Choroid plexus epithelial cell (primary cell): Measurements from ENCODE around the gene RET.

Experiments used
- DNase-seq: peaks from one replicate; pipeline ENCODE4 v3.0.0-alpha.2; 2010; ENCODE audit warnings: low read depth
- H3K4me3 ChIP-seq: 2 replicates; pipeline ENCODE4 v1.5.1; 2011; ENCODE audit warnings: low read depth, mild to moderate bottlenecking, control low read depth, low read length, moderate library complexity
- TF ChIP-seq, protein P1 (sequence below): conservative IDR thresholded peaks from 2 replicates; pipeline ENCODE4 v1.5.1; 2011; ENCODE audit warnings: low read depth, mild to moderate bottlenecking, control low read depth, inconsistent platforms, low read length, moderate library complexity

Gene RET

GRCh38 chr10:43073191-43073590 lies 3.7 kb upstream of the RET start:
- no peak for DNase-seq
- no peak overlapping the region for H3K4me3 ChIP-seq
- TF ChIP-seq, protein P1, sequence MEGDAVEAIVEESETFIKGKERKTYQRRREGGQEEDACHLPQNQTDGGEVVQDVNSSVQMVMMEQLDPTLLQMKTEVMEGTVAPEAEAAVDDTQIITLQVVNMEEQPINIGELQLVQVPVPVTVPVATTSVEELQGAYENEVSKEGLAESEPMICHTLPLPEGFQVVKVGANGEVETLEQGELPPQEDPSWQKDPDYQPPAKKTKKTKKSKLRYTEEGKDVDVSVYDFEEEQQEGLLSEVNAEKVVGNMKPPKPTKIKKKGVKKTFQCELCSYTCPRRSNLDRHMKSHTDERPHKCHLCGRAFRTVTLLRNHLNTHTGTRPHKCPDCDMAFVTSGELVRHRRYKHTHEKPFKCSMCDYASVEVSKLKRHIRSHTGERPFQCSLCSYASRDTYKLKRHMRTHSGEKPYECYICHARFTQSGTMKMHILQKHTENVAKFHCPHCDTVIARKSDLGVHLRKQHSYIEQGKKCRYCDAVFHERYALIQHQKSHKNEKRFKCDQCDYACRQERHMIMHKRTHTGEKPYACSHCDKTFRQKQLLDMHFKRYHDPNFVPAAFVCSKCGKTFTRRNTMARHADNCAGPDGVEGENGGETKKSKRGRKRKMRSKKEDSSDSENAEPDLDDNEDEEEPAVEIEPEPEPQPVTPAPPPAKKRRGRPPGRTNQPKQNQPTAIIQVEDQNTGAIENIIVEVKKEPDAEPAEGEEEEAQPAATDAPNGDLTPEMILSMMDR = no peak

DNA sequence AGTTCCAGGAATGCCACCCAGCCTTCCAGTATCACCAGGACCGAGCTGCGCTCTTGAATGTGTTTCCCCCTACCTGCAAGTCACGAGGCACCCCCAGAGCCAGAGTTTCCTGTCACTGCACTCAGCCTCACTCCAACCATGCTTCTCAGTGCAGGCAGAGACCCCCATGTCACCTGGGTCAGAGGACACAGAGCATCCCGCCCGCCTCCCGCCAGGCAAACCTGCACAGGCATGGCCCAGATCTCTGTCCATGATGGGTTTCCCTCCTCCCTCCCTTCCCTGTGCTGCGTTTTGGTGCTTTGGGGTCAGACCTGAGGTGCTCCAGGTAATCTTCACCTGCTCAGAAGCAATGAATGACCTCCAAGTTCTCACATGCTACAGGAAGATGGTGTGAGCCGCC lies 3.1 kb upstream of the RET start:
- no peak overlapping the region for H3K4me3 ChIP-seq
- TF ChIP-seq, protein P1 = no peak
- no peak for DNase-seq

DNA sequence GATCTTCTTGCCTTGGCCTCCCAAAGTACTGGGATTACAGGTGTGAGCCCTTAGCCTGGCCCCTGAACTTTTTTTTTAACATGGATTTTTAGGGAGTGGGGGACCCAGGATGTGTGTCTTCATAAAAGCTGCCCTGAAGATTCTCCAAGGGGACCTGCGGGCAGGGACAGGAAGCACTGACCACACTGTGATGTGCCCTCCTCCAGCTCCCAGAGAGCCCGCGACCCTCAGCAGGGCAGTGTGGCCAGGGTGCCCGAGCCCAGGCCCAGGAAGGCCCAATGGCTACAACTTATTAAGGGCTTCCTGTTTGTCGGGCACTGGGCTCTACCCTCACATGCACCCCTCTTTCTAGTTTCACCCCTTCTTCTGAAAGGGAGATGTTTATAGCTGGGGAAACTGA lies 2.5 kb upstream of the RET start:
- no peak for DNase-seq
- H3K4me3 ChIP-seq = no peak overlapping the region

GRCh38 chr10:43074827-43075611 lies 1.9 kb upstream of the RET start:
- TF ChIP-seq, protein P1 = no peak
- no peak for DNase-seq
- no peak overlapping the region for H3K4me3 ChIP-seq

More for the DNA sequence above, 2.5 kb upstream of the RET start:
- TF ChIP-seq, protein P1 = no peak

- no peak overlapping the region for H3K4me3 ChIP-seq
- TF ChIP-seq, protein P1 = peak; percentile 39
- no peak for DNase-seq
These were observed 1.3 kb upstream of the RET start for GRCh38 chr10:43075612-43076003.

- H3K4me3 ChIP-seq = peak overlapping the region; percentile 13
- DNase-seq = no peak
- TF ChIP-seq, protein P1 = no peak
These were observed 476 bp upstream of the RET start for GRCh38 chr10:43076311-43076875.
